GM18909 (cell line): ENCODE data around the gene PRR20G.

Source experiments
- ATAC-seq: cut with Tn5 transposase; IDR thresholded peaks from one replicate; pipeline ENCODE4 v1.9.1; 2021; ENCODE audit warnings: mild to moderate bottlenecking; ENCODE audit not compliant: unreplicated experiment, poor library complexity

Gene PRR20G

GRCh38 chr3:127237835-127238234 is 50.0 kb downstream of the PRR20G start:
- no peak for ATAC-seq

- no peak for ATAC-seq
Measured at GRCh38 chr3:127235706-127236105, 52.1 kb downstream of the PRR20G start.

GRCh38 chr3:127234778-127235177 is 53.1 kb downstream of the PRR20G start:
- no peak for ATAC-seq
